Tibial nerve (tissue), 4 donors: ENCODE results near the gene SORCS2. TPM values are rescaled to one million over a fixed set of nuclear protein-coding genes. Genes with fewer than 3 reads are reported as not detected.

Source experiments
- DNase-seq, 2 donors: peaks; one replicate each; pipeline ENCODE4 v3.0.0-alpha.2; 2019; ENCODE audit warnings: low spot score in 2 of 2
- H3K27ac ChIP-seq, 4 donors: fragments of 200-600 bp; sonication (generic) in 3 of 4; one replicate each; pipeline ENCODE4 v1.5.1; 2017 to 2019; ENCODE audit warnings: mild to moderate bottlenecking in 1 of 4
- H3K27me3 ChIP-seq, 2 donors: fragments of 200-600 bp; sonication (generic) in 1 of 2; one replicate each; pipeline versions ENCODE4 v1.5.1 to v1.6.0; 2017 to 2019
- H3K36me3 ChIP-seq, 3 donors: fragments of 200-600 bp; sonication (generic); one replicate each; pipeline ENCODE4 v1.5.1; 2018 to 2019
- H3K4me1 ChIP-seq, 4 donors: fragments of 200-600 bp; sonication (generic) in 3 of 4; one replicate each; pipeline ENCODE4 v1.5.1; 2017 to 2019
- H3K4me3 ChIP-seq, 4 donors: fragments of 200-600 bp; sonication (generic) in 3 of 4; one replicate each; pipeline ENCODE4 v1.5.1; 2017 to 2019; ENCODE audit warnings: mild to moderate bottlenecking in 1 of 4, moderate library complexity in 1 of 4
- H3K9me3 ChIP-seq, 4 donors: fragments of 200-600 bp; sonication (generic) in 3 of 4; one replicate each; pipeline ENCODE4 v1.5.1; 2017 to 2019
- EP300 ChIP-seq, 2 donors: sonication (generic); formaldehyde crosslinking; IDR thresholded peaks; one replicate each; pipeline ENCODE4 v1.6.1; 2017; ENCODE audit warnings: antibody characterized with exemption in 2 of 2, mild to moderate bottlenecking in 1 of 2
- POLR2A ChIP-seq, 2 donors: fragments of 450-650 bp; IDR thresholded peaks; one replicate each; pipeline ENCODE4 v1.6.1; 2017; ENCODE audit warnings: antibody characterized with exemption in 2 of 2, mild to moderate bottlenecking in 2 of 2, moderate library complexity in 2 of 2
- WGBS, 2 donors: methylation state at CpG; one replicate each; pipeline ENCODE4 v1.1.5; 2018; 5-methylcytosine and 5-hydroxymethylcytosine counted together
- total RNA-seq, 4 donors: library from RNA; depleted of rRNA; stranded (reverse); fragments of >200 nt; gene quantifications; one replicate each; pipeline ENCODE4 v1.1.0, GENCODE V29; 2016
- TF ChIP-seq, protein P1 (sequence below), 5 experiments: fragments of 200-600 bp in 3 of 5; fragments of 450-650 bp in 2 of 5; sonication (generic) in 3 of 5; IDR thresholded peaks; one replicate each; pipeline ENCODE4 v1.5.1; 2016 to 2019; ENCODE audit warnings: antibody characterized with exemption in 5 of 5, mild to moderate bottlenecking in 3 of 5, moderate library complexity in 2 of 5

SORCS2 gene
- total RNA-seq, 4 donors from 2014 or later, result 15.6 to 48.9 (median 38.3) TPM

DNA sequence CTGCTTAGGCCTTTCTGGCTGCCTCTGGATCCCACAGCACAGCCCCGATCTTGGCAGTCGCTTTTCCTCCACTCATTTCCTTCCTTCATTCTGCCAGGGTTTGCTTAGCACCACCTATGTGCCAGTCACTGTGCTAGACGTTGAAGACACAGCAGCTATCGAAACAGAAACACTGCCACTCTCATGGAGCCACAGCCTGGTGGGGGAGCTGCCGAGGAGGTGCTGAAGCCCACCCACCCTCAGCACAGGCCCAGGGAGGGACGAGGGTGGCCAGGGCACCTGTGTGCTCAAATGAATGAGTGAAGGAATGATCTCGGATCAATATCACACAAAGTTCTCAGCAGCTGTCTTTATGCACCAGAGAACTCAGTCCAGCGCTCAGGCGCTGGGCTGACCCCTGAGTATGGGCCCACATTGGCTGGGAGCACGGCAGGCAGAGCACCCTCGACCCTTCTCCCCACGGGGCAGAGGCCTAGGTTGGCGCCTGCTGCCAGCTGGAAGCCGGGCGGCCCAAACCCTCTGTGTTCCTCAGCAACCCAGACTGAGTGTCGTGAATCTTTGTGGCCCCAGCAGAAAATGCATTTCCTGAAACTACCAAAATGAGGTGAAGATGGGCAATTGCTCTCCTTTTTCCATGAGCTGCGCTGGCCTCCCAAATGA is 108.9 kb downstream of the SORCS2 start:
- no peaks in the 10 kb centered on the region for H3K27me3 ChIP-seq
- no peaks in the 10 kb centered on the region for H3K9me3 ChIP-seq
- no peak overlapping the region for H3K4me3 ChIP-seq
- H3K27ac ChIP-seq, result no peak overlapping the region
- H3K36me3 ChIP-seq, result no peaks in the 10 kb centered on the region
- DNase-seq, result no peak
- WGBS, 2 donors, result 76 to 84% methylated on average over 15 of the region's 17 CpGs
- H3K4me1 ChIP-seq, result peaks cover 0 to 43% (median 11%) of the 10 kb centered on the region in 4 donors
- TF ChIP-seq POLR2A (IDR thresholded peaks at IDR 0.05), result no peak
- TF ChIP-seq, protein P1, sequence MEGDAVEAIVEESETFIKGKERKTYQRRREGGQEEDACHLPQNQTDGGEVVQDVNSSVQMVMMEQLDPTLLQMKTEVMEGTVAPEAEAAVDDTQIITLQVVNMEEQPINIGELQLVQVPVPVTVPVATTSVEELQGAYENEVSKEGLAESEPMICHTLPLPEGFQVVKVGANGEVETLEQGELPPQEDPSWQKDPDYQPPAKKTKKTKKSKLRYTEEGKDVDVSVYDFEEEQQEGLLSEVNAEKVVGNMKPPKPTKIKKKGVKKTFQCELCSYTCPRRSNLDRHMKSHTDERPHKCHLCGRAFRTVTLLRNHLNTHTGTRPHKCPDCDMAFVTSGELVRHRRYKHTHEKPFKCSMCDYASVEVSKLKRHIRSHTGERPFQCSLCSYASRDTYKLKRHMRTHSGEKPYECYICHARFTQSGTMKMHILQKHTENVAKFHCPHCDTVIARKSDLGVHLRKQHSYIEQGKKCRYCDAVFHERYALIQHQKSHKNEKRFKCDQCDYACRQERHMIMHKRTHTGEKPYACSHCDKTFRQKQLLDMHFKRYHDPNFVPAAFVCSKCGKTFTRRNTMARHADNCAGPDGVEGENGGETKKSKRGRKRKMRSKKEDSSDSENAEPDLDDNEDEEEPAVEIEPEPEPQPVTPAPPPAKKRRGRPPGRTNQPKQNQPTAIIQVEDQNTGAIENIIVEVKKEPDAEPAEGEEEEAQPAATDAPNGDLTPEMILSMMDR (IDR thresholded peaks at IDR 0.05), result no peak
- TF ChIP-seq EP300 (IDR thresholded peaks at IDR 0.05), result no peak

DNA sequence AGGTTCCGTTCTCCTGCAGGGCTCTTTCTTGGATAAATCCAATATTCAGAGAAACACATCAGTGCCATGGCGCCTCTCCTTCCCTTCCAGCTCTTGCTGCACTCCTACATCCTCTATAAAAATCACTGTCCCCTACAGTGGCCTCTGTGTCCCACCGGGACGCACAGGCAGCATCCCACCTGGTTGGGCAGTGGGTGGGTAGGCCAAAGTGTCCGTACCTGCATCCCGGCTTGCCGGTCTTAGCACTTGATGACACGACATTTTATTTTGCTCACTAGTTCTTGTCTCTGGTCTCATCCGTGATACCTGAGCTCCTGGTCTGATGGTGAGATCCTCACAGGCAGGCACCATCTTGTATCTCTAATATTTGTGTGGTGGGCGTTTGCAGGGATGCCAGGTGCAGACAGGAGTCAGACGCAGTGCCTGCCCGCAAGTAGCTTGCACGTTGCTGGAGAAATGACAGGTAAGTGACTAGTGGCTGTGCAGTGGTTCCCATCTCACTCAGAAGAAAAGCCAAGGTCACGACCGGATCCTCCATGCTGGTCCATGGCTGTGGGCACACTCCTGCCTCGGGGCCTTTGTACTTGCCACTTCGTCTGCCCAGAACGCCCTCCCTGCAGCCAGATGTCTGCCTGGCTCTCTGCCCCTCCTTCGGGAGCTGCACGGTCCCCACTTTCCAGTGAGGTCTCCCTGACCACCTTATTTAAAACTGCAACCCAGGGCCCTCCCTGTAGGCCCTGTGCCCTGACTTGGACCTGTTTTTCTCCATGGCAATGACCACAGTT is 109.7 kb downstream of the SORCS2 start:
- Histone ChIP-seq H3K27ac (no peak overlapping the region), H3K4me3 (no peak overlapping the region), H3K27me3 (no peaks in the 10 kb centered on the region), H3K36me3 (no peaks in the 10 kb centered on the region), H3K4me1 (peaks cover 0 to 43% (median 12%) of the 10 kb centered on the region in 4 donors), H3K9me3 (no peaks in the 10 kb centered on the region)
- WGBS, 2 donors, result 84 to 87% methylated on average over 19 to 20 of the region's 20 CpGs
- no peak for TF ChIP-seq EP300 (IDR thresholded peaks at IDR 0.05)
- no peak for TF ChIP-seq POLR2A (IDR thresholded peaks at IDR 0.05)
- TF ChIP-seq, protein P1 (IDR thresholded peaks at IDR 0.05), result no peak
- DNase-seq, result no peak

DNA sequence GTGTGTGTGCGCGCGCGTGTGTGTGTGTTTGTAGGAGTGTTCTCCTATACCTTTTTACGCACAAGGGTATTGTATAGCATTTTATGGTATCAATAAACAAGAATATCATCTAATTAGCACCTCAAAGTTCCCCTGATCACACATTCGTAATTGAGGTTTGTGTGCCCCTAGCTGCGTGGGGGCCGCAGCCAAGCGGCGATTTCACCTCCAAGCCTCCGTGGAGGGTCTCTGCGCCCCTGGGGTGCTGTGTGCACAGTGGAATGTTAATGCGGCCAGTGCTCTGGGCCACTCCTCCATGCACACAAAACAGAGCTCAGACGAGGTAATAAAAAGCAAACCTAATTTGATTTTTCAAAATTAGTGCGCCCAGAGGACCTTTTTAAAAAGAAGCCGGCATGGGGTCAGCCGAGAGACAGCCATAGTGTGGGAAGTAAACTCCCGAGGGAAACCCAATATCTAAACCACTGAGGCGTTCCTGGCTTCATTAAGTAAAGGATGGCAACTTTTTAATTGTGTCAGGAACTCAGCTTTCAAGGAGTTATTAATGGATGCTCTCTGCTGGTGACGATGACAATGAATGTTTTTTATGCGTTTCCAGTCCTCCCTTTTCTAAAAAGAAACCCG is 110.6 kb downstream of the SORCS2 start:
- Histone ChIP-seq H3K4me1 (peaks cover 0 to 43% (median 6%) of the 10 kb centered on the region in 4 donors), H3K27me3 (no peaks in the 10 kb centered on the region), H3K9me3 (no peaks in the 10 kb centered on the region), H3K36me3 (no peaks in the 10 kb centered on the region), H3K27ac (no peak overlapping the region), H3K4me3 (no peak overlapping the region)
- TF ChIP-seq POLR2A (IDR thresholded peaks at IDR 0.05) (no peak), EP300 (IDR thresholded peaks at IDR 0.05) (no peak)
- TF ChIP-seq, protein P1 (IDR thresholded peaks at IDR 0.05), result no peak
- 60 to 71% methylated on average over 22 of the region's 22 CpGs for WGBS, 2 donors
- no peak for DNase-seq

DNA sequence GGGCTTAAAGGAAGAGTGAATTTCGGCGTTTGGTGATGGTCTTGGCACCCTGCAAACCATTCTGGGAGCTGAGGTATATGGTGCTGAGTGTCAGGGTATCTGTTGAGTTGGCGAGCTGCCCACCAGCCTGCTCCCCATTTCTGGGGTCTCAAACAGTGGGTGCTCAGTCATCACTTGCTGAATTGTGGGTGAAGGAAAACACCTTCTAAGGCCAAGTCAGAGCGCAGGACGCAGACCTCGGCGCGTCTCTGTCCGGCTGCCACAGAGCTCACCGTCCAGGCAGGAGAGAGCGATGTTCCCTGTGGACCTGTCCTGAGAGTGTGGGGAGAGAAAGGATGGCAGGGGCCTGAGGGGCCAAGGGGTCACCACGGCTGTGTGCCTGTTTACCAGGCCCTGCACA is 111.2 kb downstream of the SORCS2 start:
- TF ChIP-seq, protein P1 (IDR thresholded peaks at IDR 0.05), result no peak
- TF ChIP-seq EP300 (IDR thresholded peaks at IDR 0.05) (no peak), POLR2A (IDR thresholded peaks at IDR 0.05) (no peak)
- Histone ChIP-seq H3K27ac (no peak overlapping the region), H3K9me3 (no peaks in the 10 kb centered on the region), H3K4me1 (peaks cover 0 to 40% (median 6%) of the 10 kb centered on the region in 4 donors), H3K4me3 (no peak overlapping the region), H3K36me3 (no peaks in the 10 kb centered on the region), H3K27me3 (no peaks in the 10 kb centered on the region)
- 92 to 93% methylated on average over 12 of the region's 12 CpGs for WGBS, 2 donors
- no peak for DNase-seq

DNA sequence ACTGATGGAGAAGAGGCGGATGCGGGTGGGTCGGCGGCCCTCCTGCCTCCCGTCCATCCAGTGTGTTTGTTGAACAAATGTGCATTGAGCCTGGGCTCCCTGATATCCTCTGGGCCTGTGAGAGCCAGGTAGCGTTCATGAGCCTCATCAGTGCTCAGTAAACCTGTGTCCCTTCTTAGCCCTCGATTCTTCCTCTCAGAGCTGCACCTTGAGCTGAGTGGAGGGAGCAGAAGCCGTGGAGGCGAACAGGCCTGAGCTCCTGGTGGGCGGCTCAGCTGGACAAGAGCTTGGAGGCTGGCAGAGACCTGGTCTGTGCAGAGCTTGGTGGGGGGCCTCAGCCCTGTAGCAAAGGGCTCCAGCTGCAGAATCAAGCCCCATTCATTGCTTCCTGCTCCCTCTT is 112.1 kb downstream of the SORCS2 start:
- TF ChIP-seq, protein P1 (IDR thresholded peaks at IDR 0.05), result no peak
- no peak for TF ChIP-seq EP300 (IDR thresholded peaks at IDR 0.05)
- Histone ChIP-seq H3K36me3 (no peaks in the 10 kb centered on the region), H3K9me3 (no peaks in the 10 kb centered on the region), H3K4me3 (no peak overlapping the region), H3K4me1 (peaks cover 0 to 32% (median 4%) of the 10 kb centered on the region in 4 donors), H3K27ac (no peak overlapping the region), H3K27me3 (no peaks in the 10 kb centered on the region)
- DNase-seq, result no peak
- 88 to 89% methylated on average over 10 of the region's 10 CpGs for WGBS, 2 donors
